Measurements from ENCODE around the gene KCTD2.
"Not testable (repeated sequence)": the region's sequence is repeated elsewhere in the genome, so short reads cannot be mapped to it uniquely, and the experiment has no call there.

KCTD2 gene

DNA sequence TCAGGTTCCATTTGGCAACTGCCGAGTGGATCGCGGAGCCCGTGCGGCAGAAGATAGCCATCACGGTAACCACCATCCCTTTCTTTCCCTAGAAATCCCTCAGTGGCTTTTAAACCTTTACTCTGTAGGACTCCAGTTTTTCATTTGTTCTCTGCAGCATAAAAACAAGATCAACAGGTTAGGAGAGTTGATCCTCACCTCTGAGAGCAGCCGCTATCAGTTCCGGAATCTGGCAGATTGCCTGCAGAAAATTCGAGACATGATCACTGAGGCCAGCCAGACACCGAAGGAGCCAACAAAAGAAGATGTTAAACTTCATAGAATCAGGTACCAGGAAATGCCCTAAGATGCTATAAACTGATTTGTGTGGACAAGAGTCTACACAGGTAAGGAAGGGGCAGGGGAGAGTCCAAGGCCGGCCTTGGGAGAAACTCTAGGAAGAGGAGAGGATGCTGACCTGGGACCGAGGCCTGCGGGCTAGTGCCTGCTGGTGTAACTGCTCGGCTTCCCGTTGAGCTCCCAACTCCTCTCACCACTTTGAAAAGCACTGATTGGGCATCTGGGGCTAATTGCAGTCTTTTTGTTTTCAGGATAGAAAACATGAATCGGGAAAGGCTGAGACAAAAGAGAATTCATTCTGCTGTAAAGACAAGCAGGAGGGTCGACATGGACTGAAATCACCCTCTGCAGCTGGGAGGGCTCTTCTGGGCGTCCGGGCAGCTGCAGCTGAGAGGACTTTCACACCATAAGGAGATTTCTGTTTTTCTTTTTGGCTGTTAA lies 26.5 kb upstream of the KCTD2 start:
- no peak for DNase-seq (ENCODE audit: low spot score)

DNA sequence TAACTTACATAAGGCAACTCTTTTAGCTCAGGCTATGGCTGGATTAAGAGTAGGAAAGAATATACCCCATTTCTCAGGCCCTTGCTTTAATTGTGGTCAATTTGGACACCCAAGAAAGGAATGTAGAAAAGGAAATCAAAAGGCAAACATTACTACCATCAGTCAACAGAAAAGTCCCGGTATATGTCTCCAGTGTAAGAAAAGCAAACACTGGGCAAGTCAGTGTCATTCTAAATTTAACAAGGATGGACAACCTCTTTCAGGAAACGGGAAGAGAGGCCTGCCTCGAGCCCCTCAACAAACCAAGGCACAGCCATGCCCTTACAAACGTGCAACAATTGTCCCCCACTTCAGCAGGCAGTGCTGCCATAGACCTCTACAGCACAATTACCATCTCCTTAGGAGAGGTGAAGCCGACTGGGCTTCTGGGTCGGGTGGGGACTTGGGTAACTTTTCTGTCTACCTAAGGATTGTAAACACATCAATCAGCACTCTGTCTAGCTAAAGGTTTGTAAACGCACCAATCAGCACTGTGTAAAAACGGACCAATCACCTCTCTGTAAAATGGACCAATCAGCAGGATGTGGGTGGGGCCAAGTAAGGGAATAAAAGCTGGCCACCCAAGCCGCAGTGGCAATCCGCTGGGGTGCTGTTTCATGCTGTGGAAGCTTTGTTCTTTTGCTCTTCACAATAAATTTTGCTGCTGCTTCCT lies 22.2 kb upstream of the KCTD2 start:
- peak; percentile 20 for DNase-seq (ENCODE audit: low spot score)

DNA sequence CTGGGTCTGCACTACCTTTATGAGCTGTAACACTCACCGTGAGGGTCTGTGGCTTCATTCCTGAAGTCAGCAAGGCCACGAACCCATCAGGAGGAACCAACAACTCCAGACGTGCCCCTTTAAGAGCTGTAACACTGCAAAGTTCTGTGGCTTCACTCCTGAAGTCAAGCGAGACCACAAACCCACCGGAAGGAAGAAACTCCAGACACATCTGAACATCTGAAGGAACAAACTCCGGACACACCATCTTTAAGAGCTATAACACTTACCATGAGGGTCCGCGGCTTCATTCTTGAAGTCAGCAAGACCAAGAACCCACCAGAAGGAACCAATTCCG lies 21.7 kb upstream of the KCTD2 start:
- DNase-seq (ENCODE audit: low spot score): not testable (repeated sequence)

DNA sequence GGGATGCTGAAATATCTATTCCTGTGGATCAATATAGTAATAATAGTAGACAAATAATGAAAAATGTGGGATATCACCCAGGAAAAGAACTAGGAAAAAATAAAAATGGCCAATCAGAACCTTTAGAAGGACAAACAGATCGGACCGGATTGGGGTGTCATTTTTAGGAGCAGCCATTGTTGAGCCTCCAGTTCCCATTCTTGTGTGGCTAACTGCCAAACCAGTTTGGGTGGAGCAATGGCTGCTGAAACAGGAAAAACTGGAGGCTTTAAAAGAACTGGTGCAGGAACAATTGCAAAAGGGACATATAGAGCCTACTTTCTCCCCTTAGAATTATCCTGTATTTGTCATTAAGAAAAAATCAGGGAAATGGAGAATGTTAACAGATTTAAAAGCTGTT lies 20.4 kb upstream of the KCTD2 start:
- not testable (repeated sequence) for DNase-seq (ENCODE audit: low spot score)

DNA sequence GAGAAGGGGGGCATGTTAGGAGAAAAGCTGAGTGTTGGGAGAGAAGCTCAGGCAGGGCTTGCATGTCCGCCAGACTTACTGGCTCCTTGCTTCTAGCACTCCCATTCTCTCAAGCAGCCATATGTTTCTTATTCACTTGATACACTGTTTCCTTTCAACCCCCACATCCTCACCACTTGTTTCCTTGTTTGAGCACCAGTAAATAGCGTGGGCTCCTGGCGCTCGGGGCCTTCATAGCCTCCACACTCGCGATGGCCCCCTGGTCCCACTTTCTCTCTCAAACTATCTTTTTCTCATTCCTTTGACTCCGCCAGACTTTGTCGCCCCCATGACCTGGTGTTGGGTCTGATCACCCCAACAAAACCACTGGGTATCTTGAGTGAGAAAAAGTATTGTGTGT lies 16.9 kb upstream of the KCTD2 start:
- no peak for DNase-seq (ENCODE audit: low spot score)

DNA sequence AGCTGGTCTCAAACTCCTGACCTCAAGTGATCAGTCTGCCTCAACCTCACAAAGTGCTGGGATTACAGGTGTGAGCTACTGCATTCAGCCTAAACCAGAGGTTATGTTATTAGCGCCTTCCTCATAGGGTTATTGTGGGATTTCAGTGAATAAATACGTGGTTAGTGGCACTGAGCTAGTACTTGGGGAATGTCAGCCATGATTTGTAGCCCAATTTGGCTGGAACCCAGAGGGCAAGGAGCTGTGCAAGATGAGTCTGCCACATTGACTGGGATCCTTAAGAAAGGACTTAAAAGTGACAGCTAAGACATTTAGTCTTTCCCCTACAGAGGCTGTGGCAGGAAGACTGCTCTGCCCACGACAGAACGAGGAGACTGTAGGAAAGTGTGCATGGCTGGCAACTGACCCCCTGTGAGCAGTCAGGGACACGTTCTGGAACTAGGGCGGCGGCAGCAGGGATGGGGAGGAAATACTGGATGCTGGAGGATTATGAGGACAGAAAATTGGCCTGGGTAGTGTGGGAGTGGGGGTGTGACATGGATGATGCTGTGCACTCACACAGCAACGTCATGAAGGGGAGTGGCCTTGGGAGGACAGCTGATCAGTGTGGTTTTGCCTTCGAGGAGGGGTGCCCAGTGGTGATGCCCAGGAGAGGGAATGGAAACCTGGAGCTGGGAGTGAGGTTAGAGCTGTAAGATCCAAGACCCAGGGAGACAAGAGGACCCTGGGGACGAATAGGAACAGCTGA lies 14.9 kb upstream of the KCTD2 start:
- peak; percentile 67 for DNase-seq (ENCODE audit: low spot score)

DNA sequence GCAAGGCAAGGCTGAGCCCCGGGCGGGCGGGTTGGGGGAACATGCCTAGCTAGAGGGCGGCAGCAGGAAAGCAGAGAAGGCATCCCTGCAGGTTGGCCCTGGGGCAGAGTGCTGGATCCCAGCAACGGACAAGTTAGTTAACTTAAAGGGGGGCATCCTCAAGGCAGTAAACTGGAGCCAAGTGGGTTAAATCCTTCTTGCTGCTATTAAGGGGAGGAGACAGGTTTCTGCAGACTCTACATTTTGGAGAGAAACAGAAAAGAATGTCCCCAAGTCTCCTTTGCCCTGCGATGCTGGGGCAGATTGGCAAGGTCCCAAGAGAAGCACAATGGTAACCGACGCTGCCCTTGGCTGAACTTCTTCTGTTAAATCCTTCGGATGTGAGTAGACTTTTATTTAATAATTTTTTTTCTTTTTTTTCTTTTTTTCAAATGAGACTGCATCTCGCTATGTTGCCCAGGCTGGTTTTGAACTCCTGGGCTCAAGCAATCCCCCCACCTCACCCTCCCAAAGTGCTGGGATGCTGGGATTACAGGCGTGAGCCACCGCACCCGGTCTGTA lies 14.2 kb upstream of the KCTD2 start:
- no peak for DNase-seq (ENCODE audit: low spot score)

DNA sequence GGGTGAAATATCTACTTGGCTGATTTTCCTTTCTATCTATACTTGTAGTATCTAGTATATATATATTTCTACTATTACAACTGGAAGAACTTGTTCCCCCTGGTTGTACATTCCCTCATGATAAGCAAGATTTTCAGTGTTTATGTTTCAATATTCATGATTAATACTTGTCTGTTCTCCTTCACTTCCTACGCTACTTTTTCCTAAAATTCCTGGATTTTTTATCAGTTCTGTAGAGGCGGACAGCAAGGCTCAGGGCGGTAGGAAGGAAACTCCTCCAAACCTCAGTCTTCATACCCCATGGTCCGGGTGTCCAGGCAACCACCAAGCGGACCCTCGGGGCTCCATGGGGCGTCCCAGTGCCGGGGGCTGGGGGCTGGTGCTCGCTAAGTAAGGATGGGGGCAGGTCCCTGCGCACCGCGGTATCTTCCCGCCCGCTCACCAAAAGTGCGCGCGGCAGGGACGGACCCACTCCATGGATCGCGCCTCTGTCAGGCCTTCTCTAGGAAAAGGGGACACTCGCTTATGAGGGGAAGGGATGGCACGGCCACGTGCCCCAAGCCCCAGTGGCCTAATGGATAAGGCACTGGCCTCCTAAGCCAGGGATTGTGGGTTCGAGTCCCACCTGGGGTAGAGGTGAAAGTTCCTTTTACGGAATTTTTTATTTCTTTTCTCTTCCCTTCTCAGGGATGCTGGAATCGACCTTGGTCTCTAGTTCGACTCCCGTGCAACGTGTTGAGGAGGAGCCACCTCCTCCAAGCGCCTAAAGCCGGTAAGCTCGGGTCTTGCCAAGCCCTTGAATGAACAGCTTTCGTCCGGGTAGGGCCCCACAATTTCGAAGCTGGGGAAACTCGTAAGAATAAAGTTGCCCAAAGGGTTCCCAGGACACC lies 13.4 kb upstream of the KCTD2 start:
- peak; percentile 87 for DNase-seq (ENCODE audit: low spot score)

DNA sequence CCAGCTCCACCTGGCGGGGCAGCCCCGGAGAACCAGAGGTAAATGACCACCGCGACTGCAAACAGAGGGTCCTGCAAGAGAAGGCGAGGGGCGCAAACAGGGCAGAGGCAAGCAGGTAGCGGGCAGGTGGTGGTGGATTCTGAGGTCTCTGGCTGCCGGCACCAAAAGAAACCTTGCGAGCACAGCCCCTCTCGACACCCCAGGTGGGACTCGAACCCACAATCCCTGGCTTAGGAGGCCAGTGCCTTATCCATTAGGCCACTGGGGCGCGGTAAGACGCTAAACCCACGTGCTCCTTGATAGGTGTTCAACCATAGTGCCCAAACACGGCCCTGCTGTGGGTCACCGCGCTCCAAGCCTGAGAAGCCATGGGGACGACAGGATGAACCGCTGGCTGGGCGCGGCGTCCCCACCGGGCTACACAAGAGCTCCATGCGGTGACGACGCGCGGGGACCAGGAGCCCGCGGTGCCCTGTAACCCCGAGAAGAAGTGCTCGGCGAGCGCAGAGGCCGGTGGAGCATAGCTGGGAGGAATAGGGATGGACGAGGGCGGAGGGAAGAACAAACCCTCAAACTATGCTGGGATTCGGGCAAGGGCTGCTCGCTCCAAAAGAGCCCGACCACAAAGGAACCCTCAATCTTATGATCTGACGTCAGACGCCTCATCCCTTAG lies 12.7 kb upstream of the KCTD2 start:
- peak; percentile 93 for DNase-seq (ENCODE audit: low spot score)

DNA sequence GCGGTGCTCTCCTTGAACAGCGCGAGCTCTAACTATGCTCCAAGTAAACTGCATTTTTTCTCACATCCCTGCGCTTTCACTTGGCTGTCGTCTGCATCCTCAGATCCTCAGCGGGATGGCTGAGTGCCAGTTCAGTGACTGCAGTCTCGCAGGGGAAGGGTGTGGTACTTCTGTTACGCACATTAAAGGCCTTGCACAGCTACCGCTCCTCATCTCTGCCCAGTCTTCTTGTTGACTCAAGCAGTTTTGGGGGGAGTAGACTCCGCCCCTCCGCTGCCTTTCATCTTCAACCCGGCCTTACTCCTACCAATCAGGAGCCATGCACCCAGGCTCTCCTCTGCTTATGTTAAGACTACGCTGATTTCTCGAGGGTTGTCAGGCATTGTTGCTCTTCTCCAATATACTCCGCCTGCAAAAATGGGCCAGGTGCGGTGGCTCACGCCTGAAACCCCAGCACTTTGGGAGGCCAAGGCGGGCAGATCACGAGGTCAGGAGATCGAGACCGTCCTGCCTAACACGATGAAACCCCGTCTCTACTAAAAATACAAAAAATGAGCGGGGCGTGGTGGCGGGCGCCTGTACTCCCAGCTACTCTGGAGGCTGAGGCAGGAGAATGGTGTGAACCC lies 10.3 kb upstream of the KCTD2 start:
- DNase-seq (ENCODE audit: low spot score): no peak

DNA sequence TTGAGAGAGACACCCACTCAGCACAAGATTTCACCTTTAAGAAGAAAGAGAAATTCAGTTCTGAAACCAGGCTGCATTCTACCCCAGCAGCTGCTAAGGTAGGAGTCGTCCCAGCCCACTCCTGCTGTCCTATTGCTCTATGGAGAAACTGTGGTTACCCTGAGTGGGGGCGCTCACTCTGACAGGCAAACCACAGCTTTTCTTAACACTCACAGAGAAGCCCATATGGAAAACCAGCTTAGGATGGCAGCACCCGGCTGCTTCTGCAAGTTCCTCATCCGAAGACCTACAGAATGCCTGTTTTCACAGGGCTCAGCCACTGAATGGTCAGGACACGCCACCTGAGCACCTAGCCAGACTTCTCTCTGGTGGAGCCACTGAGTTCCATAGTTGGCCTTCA lies 7.8 kb upstream of the KCTD2 start:
- DNase-seq (ENCODE audit: low spot score): no peak

DNA sequence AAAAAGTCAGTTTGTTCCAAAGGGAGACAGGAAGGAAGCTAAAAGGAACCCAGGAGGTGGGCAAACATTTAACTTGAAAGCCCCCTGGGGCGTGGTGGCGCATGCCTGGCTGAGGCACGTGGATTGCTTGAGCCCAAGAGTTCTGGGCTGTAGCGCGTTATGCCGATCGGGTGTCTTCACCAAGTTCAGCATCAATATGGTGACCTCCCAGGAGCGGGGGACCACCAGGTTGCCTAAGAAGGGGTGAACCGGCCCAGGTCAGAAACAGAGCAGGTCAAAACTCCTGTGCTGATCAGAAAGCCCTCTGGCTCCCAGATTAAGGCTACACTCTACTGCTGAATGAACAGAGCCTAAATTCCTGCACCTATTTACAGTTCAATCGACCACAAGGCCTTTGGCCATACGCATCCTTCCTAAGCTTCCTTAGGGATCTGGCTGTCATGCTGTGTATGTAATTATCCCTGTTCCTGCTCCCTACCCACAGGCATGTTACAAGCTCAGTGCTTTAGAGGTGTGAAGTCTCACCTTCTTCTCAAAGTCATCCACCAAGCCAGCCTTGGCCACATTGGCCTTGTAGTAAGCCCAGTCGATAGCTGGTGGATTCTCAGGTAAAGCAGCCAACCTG lies 5.3 kb upstream of the KCTD2 start:
- no peak for DNase-seq (ENCODE audit: low spot score)

DNA sequence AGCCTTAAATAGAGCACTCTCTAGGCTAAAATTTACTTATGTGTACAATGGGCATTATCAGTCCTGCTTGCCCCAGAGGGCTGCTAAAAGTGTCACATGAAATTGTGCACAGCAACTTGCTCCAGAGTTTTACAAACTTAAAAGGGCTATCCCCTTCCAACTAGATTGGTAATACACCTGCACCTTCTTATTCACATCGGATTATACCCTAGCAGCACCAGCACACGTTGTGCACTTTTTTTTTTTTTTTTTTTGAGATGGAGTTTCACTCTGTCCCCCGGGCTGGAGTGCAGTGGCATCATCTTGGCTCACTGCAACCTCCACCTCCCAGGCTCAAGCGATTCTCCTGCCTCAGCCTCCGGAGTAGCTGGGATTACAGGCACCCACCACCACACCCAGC lies 3.2 kb upstream of the KCTD2 start:
- DNase-seq (ENCODE audit: low spot score): not testable (repeated sequence)

DNA sequence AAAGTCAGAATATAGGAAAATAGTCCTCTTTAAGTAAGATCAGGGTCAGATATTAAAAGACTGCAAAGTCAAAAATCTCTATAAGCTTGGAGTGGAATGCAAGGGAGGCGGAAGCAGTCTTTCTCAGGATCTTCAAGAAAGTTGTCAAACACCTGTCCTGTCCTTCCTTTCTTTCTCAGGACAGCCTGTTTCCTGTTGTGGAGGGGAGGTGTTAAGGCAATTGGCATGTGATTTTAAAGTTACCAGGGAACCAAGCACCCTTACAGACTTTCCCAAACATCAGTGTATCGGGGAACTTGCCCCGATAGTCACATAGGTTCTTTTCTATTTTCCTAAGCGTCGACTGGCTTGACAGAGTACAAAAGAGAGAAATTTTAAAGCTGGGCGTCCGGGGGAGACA lies 2.3 kb upstream of the KCTD2 start:
- no peak for DNase-seq (ENCODE audit: low spot score)

DNA sequence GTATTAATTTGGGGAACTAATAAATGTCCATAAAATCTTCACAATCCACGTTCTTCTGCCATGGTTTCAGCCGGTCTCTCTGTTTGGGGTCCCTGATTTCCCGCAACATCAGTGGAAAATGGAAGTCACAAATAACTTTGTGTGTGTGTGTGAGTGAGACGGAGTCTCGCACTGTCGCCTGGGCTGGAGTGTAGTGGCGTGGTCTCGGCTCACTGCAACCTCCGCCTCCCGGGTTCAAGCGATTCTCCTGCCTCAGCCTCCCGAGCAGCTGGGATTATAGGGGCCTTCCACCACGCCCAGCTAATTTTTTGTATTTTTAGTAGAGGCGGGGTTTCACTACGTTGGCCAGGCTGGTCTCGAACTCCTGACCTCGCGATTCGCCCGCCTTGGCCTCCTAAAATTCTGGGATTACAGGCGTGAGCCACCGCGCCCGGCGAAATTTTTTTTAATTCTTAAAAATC lies 1.0 kb upstream of the KCTD2 start:
- DNase-seq (ENCODE audit: low spot score): not testable (repeated sequence)

DNA sequence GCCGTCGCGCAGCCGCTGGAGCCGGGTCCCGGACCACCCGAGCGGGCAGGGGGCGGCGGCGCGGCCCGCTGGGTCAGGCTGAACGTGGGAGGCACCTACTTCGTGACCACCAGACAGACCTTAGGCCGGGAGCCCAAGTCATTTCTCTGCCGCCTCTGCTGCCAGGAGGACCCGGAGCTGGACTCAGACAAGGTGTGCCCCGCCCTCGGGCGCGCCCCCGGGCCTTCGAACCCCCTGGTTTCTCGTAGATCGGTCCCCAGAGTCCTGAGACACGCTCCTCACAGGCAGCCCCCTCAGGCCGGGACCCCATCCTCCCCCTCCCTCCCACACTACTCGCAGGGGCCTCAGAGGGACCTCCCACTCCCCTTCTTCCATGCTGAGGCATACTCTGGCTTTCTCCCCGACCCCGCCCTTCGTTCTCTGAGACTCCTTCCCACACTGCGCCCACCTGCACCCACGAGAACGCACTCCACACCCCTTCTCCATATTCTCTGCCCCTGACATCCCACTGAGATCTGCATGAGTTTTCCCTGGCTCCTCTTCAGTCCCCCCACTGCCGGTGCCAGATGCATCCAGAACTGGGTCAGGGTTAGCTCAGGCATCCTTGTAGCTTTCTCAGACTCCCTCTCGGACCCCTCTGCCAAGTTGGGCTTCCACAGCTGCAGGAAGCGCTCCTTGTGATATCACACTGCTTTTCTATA lies 523 bp downstream of the KCTD2 start:
- DNase-seq (ENCODE audit: low spot score): peak; percentile 43

DNA sequence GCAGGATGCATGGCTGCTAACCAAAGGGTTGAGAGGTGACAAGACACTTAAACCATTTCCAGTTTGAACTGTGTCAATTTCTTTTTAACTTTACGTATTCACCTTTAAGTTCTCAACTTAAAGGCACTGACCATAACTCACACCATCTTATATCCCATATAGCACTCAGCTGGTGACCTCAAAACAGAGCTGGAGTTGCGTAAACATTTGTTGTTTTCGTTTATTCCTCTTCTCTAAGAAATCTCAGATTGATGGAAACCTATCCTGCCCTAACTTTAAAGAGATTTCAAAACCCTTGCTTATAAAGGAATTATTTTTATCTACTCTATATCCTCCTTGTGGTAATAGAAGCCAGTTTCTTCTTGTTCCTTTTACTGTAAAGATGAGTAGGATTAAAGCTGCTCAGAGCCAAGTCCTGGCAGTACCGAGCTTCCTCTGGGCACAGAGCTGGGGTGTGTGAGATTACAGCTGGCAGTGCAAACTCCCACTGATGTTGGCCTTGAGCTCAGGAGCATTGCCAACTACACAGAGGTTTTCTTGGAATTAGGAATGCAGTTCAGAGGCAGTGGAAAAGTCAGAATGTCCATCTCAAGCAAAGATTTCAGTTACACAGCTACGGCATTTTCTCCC lies 1.3 kb downstream of the KCTD2 start:
- no peak for DNase-seq (ENCODE audit: low spot score)

DNA sequence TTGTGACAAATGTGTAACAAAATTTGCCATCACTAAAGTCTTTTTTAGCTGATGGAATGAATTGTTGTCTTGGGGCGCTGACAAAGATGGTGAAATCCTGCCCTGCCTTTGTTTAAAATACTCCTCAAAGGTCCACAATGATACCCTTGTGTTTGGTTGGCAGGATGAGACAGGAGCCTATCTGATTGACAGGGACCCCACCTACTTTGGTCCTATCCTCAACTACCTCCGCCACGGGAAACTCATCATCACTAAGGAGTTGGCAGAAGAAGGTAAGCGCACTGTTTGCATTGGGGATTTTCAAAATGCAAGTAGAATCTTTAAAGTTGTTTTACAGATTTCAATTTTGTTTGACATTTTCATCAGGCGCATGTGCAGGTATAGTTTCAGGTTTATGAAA lies 2.0 kb downstream of the KCTD2 start:
- no peak for DNase-seq (ENCODE audit: low spot score)

DNA sequence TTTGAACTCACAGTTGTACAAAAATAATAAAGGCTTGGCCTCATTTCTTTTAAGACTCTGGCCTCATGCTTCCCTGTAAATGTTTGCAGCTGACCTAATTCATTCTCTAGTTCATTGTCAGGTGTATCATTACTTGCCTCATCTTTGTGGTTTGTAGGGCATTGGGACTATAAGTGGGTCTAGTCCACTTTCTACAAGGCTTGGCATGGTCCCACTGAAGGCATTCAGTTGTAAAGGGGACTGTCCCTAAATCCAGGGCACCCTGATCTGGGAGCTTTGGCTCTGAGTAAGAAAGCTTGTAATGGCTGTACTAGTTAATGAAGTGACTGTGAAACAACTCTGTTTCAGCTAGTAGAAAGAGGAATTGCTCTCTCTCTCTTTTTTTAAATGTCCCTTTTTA lies 2.7 kb downstream of the KCTD2 start:
- DNase-seq (ENCODE audit: low spot score): no peak

Measured in NAMALWA (cell line).